OCI-LY3 (cell line): ENCODE data around the gene CNIH3.

Experiments
- CTCF ChIP-seq: fragments of 200-600, 300-600 bp; sonication (generic); IDR thresholded peaks from 2 replicates; pipeline ENCODE4 v1.5.1; 2014; ENCODE audit warnings: antibody characterized with exemption, low read length, low read depth
- EZH2phosphoT487 ChIP-seq: fragments of 200-600 bp; shearing (Covaris generic); IDR thresholded peaks from 2 replicates; pipeline ENCODE4 v1.6.1; 2018; ENCODE audit warnings: antibody characterized with exemption, mixed run types, low read depth

- TF ChIP-seq CTCF (no peak), EZH2phosphoT487 (no peak)
Measured at GRCh38 chr1:224687465-224687864, 71.3 kb downstream of the CNIH3 start.
